Measurements from ENCODE around the gene TESMIN.

GRCh38 chr11:68774194-68774585 lies 22.9 kb upstream of the TESMIN start:
- no peak for TF ChIP-seq POLR2A (IDR thresholded peaks at IDR 0.05)
- TF ChIP-seq EP300 (IDR thresholded peaks at IDR 0.05; ENCODE audit: low read depth), result no peak
- no peak for TF ChIP-seq CTCF (IDR thresholded peaks at IDR 0.05)
- no peak for TF ChIP-seq POLR2AphosphoS5 (IDR thresholded peaks at IDR 0.05)

Data from transverse colon (tissue), 4 donors.